GM23338 (cell line): Measurements from ENCODE around the gene RNF186. TPM values are rescaled to one million over a fixed set of nuclear protein-coding genes. Genes with fewer than 3 reads are reported as not detected.
A peak's percentile ranks its signal among the peaks of the same experiment; 100 is the strongest.

Experiments used
- ATAC-seq: fragments of 200-7000 bp; cut with Tn5 transposase; 3 replicates; pipeline ENCODE4 v1.9.1; 2020
- DNase-seq: peaks from one replicate; pipeline ENCODE4 v3.0.0-alpha.2; 2015; ENCODE audit warnings: low spot score
- H2AFZ ChIP-seq: fragments of 200-600 bp; sonication (generic); 2 replicates; pipeline ENCODE4 v1.8.0; 2016; ENCODE audit warnings: antibody characterized with exemption, mild to moderate bottlenecking, moderate library complexity
- H3F3A ChIP-seq: fragments of 200-600 bp; sonication (generic); replicated peaks from 2 replicates; pipeline ENCODE4 v1.8.0; 2017; ENCODE audit warnings: antibody characterized with exemption, mixed run types, low read depth
- H3K27ac ChIP-seq: fragments of 200-600 bp; sonication (generic); 2 replicates; pipeline ENCODE4 v1.6.1; 2016; ENCODE audit warnings: low read depth
- H3K27me3 ChIP-seq: fragments of 200-600 bp; sonication (generic); 2 replicates; pipeline ENCODE4 v1.8.0; 2016; ENCODE audit warnings: mild to moderate bottlenecking, mixed run types, moderate library complexity; ENCODE audit not compliant: insufficient read depth
- H3K36me3 ChIP-seq: fragments of 200-600 bp; sonication (generic); 2 replicates; pipeline ENCODE4 v1.8.0; 2016; ENCODE audit warnings: mild to moderate bottlenecking; ENCODE audit not compliant: insufficient read depth
- H3K4me1 ChIP-seq: fragments of 200-600 bp; sonication (generic); 2 replicates; pipeline ENCODE4 v1.8.0; 2016; ENCODE audit warnings: mild to moderate bottlenecking, moderate library complexity; ENCODE audit not compliant: insufficient read depth
- H3K4me2 ChIP-seq: fragments of 200-600 bp; sonication (generic); 2 replicates; pipeline ENCODE4 v1.7.1; 2017; ENCODE audit warnings: mixed run types
- H3K4me3 ChIP-seq: fragments of 200-600 bp; sonication (generic); 2 replicates; pipeline ENCODE4 v1.6.1; 2016; ENCODE audit warnings: mixed run types
- H3K79me2 ChIP-seq: fragments of 200-600 bp; sonication (generic); replicated peaks from 2 replicates; pipeline ENCODE4 v1.8.0; 2017; ENCODE audit warnings: mild to moderate bottlenecking; ENCODE audit not compliant: insufficient read depth
- H3K9me2 ChIP-seq: fragments of 200-600 bp; sonication (generic); 2 replicates; pipeline ENCODE4 v1.8.0; 2017; ENCODE audit not compliant: insufficient read depth
- H4K20me1 ChIP-seq: fragments of 200-600 bp; sonication (generic); replicated peaks from 2 replicates; pipeline ENCODE4 v1.8.0; 2017; ENCODE audit warnings: mild to moderate bottlenecking; ENCODE audit not compliant: insufficient read depth
- H3K27ac Mint-ChIP-seq: 2 replicates; pipeline ENCODE4 v1.8.0; 2020; ENCODE audit warnings: inconsistent platforms, mild to moderate bottlenecking, moderate library complexity, mixed read lengths
- H3K27me3 Mint-ChIP-seq: 3 replicates; pipeline ENCODE4 v1.8.0; 2022; ENCODE audit warnings: low read depth, mild to moderate bottlenecking, moderate library complexity, mixed read lengths, inconsistent platforms; ENCODE audit not compliant: insufficient read depth, poor library complexity
- H3K36me3 Mint-ChIP-seq: 3 replicates; pipeline ENCODE4 v1.8.0; 2021; ENCODE audit warnings: low read depth, mild to moderate bottlenecking, inconsistent platforms, moderate library complexity, mixed read lengths
- H3K4me1 Mint-ChIP-seq: 3 replicates; pipeline ENCODE4 v1.8.0; 2020; ENCODE audit warnings: mild to moderate bottlenecking, inconsistent platforms, mixed read lengths
- H3K4me3 Mint-ChIP-seq: 3 replicates; pipeline ENCODE4 v1.8.0; 2021; ENCODE audit warnings: moderate library complexity, mild to moderate bottlenecking, inconsistent platforms, mixed read lengths
- H3K9me3 Mint-ChIP-seq: 3 replicates; pipeline ENCODE4 v1.8.0; 2020; ENCODE audit warnings: moderate library complexity, mild to moderate bottlenecking, inconsistent platforms, mixed read lengths
- CTCF ChIP-seq, 2 experiments: fragments of 200-600 bp in 1 of 2; sonication (generic) in 1 of 2; conservative IDR thresholded peaks; 2 replicates each; pipeline versions ENCODE4 v1.5.1 to v1.6.1; 2016 to 2017; ENCODE audit warnings: antibody characterized with exemption in 2 of 2, low read depth in 2 of 2, mild to moderate bottlenecking in 2 of 2, moderate library complexity in 1 of 2
- ETS1 ChIP-seq: IDR thresholded peaks from 2 replicates; pipeline ENCODE4 v1.6.1; 2016; ENCODE audit warnings: antibody characterized with exemption
- JUNB ChIP-seq: IDR thresholded peaks from one replicate; pipeline ENCODE4 v1.6.1; 2016; ENCODE audit warnings: antibody characterized with exemption; ENCODE audit not compliant: unreplicated experiment
- ZNF114 ChIP-seq: fragments of 250-450 bp; sonication (Bioruptor Pico); IDR thresholded peaks from 2 replicates; pipeline ENCODE4 v1.5.0; 2020; ENCODE audit warnings: mild to moderate bottlenecking, moderate library complexity
- ZNF462 ChIP-seq: fragments of 250-450 bp; sonication (Bioruptor Pico); IDR thresholded peaks from 2 replicates; pipeline ENCODE4 v1.5.0; 2020; ENCODE audit warnings: mild to moderate bottlenecking, moderate library complexity
- polyA plus RNA-seq: library from polyadenylated mRNA; unstranded; fragments of >200 nt; fragmentation: Nextera tagmentation; extraction: Ambion mirVana; gene quantifications from 2 replicates; pipeline ENCODE4 v1.2.1, GENCODE V29; 2016
- total RNA-seq: library from RNA; depleted of rRNA; stranded (reverse); fragments of >200 nt; shearing (Covaris generic); gene quantifications from 2 replicates; pipeline ENCODE4 v1.2.3, GENCODE V29; 2014

The RNF186 gene
- total and polyA plus RNA-seq, 2 experiments from 2014 or later, result not detected

GRCh38 chr1:19802269-19802668 lies 12.8 kb downstream of the RNF186 start:
- Histone ChIP-seq H3K27ac (no peak overlapping the region), H3K4me2 (peak overlapping the region; percentile 9; the same call in 1 of the 2 replicates), H3K27me3 (peaks cover 37% of the 10 kb centered on the region), H2AFZ (no peak overlapping the region), H3K9me2 (no peaks in the 10 kb centered on the region), H4K20me1 (no peaks in the 10 kb centered on the region), H3K79me2 (no peaks in the 10 kb centered on the region), H3K36me3 (no peaks in the 10 kb centered on the region), H3K4me1 (peaks cover 12% of the 10 kb centered on the region), H3F3A (peaks cover 3% of the 10 kb centered on the region; the same call in 1 of the 2 replicates), H3K4me3 (no peak overlapping the region)
- no peak for TF ChIP-seq ZNF462 (CRISPR knock-in tag)
- no peak for TF ChIP-seq CTCF (conservative IDR thresholded peaks at IDR 0.05; ENCODE audit: low read depth in 2 of 2)
- TF ChIP-seq JUNB, result no peak
- no peak for TF ChIP-seq ZNF114
- no peak for TF ChIP-seq ETS1
- ATAC-seq (peak; percentile 70), DNase-seq (peak; percentile 69)
- no peak overlapping the region for H3K4me3 Mint-ChIP-seq
- H3K27ac Mint-ChIP-seq, result no peak overlapping the region
- H3K9me3 Mint-ChIP-seq, result no peaks in the 10 kb centered on the region
- peaks cover 33% of the 10 kb centered on the region for H3K27me3 Mint-ChIP-seq
- H3K4me1 Mint-ChIP-seq, result peaks cover 24% of the 10 kb centered on the region
- no peaks in the 10 kb centered on the region; the same call in 2 of the 3 replicates for H3K36me3 Mint-ChIP-seq
